HG03045 (cell line): Measurements from ENCODE around the gene COL20A1.

Experiments used
- ATAC-seq: cut with Tn5 transposase; IDR thresholded peaks from one replicate; pipeline ENCODE4 v1.9.1; 2021; ENCODE audit warnings: mild to moderate bottlenecking, moderate library complexity; ENCODE audit not compliant: unreplicated experiment

Gene COL20A1

DNA sequence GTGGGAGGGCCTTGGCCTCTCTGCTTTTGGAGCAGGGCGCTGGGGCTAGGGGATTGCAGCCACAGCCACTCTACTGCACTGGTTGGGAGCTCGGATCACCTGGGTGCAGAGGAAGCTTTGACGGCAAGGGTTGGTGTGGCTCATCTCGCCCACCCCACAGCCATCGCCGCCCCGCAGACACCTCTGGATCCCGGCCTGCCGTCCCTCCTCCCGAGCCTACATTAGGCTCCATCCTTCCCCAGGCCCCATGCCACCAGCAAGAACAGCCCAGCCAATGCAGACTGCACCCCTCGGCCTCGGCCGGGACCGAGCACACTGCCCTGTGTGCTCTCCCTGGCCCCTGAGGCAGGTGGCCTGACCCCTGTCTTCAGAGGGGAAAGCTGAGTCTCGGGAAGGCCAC, 32.5 kb upstream of the COL20A1 start:
- no peak for ATAC-seq

DNA sequence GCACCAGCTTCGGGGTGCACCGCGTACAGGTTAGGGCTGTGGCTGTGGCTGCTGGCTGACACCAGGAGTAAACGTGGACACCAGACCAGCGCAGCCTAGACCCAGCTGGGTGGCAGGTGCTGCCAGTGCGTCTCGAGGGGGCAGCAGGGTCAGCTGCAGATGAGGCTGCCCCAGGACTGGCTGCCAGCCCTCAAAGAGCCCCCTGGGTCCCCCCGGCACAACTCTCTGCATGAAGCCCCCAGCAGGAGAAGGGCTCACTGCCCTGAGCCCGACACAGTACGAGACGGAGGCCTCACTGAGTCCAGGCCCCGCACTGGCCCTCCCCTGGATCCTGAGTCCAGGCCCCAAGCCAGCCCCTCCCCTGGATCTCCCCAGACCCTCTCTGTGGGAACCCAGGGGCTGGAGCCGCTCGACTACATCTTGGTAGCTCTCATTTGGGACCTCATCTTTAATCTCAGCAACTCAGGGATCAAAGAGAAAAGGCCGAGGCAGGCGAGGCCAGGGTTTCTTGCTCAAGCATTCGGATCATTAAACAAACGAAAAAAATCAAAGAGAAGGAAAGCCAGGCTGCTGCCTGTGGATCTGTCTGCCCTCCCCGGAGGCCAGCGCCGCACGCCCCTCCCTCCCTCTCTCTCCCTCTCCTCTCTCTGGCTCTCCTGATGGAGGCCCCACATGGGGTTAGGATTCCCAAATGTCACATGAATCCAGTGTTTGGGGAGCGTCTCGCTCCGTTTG, 31.8 kb upstream of the COL20A1 start:
- no peak for ATAC-seq

DNA sequence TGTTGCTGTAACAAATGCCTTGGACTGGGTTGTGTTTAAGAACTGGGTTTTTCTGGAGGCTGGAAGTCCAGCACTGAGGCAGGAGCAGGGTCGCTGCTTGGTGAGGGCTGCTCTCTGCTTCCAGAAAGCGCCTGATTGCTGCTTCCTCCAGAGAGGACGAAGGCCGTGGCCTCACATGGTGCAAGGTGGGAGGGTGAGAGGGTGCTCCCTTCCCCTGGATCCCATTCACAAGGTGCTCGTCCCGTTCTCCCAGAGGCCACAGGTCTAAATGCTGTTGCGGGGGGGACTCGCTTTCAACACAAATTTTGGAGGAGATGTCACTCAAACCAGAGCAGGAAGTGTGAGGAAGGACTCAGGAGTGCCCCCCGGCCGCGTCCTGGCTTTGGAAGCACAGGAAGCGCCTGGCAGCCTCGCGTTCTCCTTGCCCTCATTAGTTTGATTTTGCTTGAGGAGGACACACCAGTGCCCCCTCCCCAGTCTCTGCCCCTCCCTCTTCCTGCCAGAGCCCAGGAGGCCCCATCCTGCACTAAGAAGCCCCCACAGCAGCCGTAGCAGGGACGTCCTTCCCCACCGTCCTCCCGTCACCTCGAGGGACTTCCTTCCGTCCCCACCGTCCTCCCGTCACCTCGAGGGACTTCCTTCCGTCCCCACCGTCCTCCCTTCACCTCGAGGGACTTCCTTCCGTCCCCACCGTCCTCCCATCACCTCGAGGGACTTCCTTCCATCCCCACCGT, 31.0 kb upstream of the COL20A1 start:
- ATAC-seq = no peak

DNA sequence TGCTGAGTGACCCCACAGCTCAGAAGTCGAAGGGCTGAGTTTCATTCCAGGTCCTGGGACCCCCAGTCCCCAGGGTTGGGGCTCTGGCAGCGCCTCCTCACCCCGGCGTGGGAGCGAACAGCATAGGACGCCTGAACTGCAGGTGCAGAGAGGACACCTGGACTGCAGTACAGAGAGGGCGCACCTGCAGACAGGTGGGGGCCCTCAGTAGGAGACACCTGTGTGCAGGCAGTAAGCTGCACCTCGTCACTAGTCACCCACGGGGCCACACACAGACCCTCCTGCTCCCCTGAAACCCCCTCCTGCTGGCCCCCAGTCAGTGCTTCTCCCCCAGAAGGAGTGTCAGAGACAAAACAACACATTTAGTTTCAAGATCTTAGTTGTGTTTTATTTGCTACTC, 30.1 kb upstream of the COL20A1 start:
- ATAC-seq = no peak

DNA sequence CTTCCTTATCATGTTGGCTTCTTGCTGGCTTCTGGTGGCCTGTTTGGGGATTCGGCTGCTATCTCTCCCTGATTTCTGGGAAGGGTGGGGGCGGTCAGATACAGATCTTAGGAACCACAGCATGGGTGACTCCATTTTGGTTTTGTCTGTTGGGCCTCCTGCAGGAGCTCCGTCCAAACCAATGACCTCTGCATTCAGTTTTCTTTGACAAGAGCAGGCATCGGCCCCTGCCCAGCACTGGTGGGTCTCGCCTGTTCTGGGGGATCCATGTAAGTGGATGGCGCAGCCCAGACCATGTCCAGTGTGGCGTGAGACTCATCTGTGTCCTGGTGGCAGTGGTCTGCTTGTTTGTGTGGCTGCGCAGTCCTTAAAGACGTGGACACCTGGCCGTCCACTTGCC, 29.0 kb upstream of the COL20A1 start:
- ATAC-seq = no peak

DNA sequence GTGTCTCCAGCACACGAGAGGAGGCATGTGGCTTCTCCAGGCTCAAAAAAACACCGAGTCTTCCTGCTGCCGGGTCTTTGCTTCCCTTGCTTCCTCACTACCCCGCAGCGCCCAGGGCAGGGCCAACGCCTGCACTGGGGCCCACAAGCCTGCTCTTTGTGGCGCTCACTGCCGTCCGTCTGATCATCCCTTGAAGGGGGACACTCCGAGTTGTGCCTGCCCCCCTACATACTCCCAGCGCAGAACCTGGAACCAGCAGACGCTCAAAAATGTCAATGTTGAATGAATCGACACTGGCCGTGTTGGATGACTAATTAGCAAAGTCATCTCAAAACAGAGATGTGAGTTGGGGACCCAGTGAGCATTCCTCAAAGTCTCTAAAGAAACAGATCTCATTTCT, 28.5 kb upstream of the COL20A1 start:
- no peak for ATAC-seq

DNA sequence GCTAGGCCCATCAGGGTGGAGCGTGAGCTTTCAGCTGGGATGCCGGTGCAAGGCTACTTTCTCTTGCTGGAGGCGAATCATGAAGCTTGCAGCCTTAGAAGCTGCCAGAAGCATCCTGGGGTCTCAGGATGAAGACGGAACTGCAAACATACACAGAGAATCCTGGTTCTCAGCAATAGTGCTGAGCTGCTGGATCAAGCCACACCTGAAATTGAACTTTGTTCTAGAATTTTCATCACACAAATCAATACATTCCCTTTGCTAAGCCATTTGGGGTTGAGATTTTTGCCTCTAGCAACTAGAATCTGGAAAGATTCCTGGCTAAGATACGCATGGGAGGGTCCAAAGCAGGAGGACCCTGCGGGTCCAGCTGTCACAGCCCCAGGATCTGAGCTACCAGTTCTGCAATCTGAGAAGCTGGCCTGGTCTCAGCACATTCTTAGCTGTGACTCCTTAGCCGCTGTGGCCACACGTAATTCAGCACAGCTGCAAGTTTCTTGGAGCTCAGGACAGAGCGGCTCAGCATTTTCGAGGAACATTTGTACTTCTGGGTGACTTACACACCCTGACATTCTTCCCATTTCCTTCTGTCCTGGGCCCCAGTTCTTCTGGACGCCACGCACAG, 27.0 kb upstream of the COL20A1 start:
- no peak for ATAC-seq

DNA sequence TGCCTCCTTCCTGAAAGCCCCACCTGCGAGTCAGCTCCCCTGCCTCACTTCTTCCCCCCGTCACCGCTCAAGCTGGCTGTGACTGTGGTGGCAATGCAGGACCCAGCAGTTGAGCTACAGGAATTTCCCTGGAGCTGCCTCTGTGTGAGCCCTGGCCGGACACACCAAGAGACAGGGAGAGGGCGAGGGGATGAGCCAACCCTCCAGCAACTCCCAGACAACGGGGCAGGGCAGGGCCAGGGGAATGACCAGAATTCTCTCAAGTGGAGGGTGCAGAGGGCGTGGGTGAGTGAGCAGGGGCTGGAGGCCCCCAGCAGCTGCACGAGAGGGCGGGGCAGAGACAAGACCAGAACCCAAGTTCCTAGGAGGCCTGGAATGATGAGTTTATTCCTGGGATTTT, 25.3 kb upstream of the COL20A1 start:
- no peak for ATAC-seq

DNA sequence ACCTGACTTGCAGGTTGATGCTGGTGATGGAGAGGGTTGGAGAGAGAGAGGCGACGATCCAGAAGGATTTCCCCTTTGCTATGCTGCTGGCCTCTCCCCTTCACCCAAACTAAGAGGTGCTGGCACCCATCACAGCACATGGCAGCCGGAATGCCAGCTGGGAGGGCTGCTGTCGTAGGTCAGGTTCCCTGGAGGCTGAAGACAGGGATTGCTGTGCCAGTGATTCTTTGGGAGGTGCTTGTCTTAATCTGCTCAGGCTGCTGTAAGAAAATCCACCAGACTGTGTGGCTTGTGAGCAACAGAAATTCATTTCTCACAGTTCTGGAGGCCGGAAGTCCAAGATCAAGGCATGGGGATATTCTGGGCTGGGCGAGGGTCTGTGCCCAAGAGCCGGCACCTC, 24.7 kb upstream of the COL20A1 start:
- ATAC-seq = no peak

DNA sequence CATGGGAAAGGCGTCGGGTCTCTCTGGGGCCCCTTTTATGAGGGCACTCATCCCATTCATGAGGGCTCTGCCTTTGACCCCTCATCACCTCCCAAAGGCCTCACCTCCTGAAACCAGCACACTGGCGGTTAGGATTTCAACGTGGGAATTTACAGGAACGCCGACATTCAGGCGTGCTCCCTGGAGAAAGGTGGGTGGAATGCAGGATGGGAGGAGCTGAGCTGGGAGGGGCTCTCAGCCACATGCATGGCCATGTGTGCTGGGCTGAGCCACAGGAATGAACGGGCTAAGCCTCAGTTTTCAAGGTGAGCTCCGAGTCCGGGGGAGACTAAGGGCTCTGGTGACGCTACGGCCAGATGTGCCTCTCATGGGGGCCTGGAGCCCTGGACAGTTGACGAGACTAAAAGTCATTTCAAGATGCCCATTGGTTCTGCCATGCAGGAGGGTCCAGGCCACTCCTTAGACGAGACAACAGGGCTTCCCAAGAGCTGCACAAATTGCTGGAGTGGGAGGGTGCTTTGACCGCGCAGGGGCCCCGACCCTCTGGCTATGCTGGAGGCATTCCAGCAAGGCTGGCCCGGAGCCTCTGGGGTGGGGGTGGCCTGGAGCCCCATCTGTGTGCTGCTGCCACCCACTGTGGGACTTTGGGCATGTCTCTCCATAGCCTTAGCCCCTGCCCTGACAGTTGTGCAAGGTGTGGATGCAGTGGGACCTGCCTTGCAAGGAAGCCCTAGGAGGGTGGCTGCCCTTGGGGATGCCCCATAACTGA, 24.1 kb upstream of the COL20A1 start:
- no peak for ATAC-seq

DNA sequence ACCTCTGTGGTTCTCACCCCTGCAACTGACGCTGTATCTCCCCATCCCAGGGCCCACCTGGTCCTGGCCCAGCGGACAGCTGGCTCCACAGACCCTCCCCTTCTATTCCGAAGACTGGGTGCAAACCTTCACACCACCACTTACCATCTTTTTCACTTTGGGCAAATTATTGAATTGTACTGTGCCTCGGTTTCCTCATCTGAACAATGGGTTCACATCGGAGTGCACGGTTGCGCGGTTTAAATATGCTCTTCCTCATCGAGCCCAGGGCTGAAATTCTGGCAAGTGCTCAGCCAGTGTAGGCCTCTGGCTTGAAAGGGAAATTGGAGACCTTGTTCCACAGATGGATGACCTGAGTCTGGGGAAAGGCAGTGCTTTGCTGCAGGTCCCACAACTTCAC, 23.3 kb upstream of the COL20A1 start:
- no peak for ATAC-seq

DNA sequence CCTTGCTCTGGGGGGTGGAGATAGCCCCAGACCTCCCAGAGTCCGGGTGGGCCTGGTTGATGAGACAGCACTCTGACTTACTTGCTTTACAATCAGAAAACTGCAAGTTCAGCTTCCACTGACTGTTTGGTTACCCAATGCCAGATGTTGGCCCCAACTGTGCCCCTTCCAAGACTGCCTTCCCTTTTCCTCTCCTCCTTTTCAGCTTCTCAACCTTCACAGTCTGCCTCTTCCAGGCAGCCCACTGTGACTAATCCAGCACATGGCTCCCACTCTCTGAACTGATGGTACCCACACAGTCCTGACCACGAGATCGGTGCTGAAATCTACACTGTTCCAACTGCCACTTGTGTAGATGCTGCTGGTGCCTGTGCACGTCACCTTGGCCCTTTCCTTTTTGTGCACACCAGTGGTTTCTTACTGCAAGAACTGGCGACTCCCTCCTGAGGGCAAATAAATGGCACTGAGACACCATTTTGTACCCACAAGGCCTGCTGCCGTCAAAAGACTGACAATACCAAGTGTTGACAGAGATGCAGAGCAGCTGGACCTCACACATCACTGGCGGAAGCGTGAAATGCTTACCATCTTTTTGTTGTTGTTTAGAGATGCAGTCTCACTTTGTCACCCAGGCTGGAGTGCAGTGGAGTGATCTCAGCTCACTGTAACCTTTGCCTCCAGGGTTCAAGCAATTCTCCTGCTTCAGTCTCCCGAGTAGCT, 22.2 kb upstream of the COL20A1 start:
- ATAC-seq = no peak

DNA sequence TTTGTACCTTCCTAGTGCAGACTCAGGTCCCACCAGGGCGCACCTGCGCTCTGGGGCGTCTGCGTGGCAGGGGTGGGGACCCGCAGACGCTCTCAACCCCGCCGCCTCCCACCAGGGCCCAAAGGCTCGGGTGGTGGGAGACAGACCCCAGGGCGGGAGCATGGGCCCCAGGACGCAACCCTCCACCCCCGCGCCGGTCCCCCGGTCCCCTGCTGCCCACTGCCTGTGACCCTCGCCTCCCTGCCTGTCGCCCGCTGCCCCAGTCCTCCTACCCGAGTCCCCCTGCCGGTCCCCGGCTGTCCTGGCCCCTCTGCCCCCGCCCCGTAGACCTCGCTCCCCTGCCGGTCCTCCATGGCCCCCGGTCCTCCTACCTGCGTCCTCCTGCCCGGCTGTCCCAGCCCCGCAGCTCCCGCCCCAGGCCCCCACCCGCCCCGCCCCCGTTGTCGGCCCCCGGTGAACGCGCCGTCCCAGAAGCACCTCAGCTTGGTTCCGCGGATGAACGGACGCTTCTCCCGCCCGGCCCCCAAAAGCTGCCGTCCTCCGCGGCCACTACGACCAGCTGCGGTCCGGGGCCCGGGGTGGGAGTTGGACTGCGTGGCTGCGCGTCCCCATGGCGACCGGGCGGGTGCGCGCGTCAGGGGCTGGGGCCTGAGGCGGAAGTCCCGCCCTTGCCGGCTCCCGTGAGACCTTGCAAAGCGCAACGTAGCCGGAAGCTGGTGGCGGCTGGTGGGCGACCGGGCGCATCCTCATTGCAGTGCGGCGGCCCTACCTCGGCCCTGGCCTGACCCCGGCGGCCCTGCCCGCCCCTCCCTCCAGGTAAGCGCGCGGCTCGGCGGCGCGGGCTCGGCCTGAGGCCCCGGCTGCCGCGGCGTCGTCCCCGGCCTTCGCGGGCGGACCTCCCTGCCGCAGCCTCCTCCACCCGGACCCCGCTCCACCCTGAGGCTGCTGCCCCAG, 20.6 kb upstream of the COL20A1 start, which contains the start of gene ARFGAP1:
ARFGAP1 (plus strand) TSS at position 709 of the 954 bp plus-strand sequence. CDS start 2,768 bp downstream, outside the sequence.
- peak; percentile 84 for ATAC-seq

DNA sequence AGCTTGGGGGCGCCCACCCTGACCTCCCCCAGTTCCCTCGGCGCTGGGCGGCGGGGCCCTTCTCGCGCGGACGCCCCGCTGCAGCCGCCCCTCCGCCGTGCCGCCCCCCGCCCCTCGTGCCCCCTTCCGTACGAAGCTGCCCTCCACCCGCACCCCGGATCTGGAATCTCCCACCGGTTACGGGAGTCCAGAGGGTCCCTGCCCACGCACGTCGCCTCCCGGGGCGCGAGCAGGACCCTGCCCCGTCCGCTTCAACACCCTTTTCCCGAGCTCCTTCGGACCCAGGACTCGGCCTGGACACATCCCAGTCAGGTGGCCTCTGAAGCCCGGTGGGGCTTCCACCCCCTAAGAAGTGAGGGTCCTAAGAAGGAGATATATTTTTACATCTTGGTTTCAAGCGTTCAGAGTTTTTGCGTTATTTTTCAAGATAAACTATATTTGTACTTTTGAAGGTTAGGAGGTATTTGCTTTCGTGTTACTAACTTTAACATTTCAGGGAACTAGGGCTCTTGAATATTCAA, 19.9 kb upstream of the COL20A1 start:
- peak; percentile 12 for ATAC-seq

DNA sequence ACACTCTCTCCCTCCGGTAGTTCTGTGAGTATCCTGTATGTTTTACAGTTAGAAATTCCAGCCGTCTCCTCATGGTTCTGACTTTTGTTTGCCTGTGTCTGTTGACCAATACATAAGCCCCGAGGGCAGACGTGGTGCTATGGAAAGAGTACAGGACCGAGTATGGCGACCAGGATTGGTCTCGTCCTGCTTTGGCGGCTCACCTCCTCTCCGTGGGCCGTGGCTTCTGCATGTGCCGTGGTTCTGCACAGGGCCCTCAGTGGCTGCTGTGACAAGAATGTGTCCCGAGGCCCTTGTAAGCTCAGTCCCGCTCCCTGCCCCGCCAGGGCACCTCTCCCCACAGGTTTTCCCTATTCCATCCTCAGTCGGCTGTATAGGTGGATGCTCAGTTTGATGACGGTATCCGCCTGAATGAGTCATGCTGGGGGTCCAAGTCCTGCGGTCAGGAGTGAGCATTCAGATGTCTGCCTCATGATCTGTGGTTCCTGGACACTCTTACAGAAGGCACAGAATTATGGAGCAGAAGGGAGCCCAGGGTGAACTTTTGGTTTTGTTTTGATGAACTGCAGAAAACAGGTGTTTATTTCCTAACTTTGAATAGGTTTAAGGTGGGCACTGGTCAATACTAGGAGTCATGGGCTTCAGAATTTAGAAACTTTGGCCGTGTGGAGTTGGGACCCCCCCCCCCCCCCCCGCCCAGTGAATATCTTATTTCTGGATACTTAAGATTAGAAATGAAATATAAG, 19.2 kb upstream of the COL20A1 start:
- no peak for ATAC-seq

DNA sequence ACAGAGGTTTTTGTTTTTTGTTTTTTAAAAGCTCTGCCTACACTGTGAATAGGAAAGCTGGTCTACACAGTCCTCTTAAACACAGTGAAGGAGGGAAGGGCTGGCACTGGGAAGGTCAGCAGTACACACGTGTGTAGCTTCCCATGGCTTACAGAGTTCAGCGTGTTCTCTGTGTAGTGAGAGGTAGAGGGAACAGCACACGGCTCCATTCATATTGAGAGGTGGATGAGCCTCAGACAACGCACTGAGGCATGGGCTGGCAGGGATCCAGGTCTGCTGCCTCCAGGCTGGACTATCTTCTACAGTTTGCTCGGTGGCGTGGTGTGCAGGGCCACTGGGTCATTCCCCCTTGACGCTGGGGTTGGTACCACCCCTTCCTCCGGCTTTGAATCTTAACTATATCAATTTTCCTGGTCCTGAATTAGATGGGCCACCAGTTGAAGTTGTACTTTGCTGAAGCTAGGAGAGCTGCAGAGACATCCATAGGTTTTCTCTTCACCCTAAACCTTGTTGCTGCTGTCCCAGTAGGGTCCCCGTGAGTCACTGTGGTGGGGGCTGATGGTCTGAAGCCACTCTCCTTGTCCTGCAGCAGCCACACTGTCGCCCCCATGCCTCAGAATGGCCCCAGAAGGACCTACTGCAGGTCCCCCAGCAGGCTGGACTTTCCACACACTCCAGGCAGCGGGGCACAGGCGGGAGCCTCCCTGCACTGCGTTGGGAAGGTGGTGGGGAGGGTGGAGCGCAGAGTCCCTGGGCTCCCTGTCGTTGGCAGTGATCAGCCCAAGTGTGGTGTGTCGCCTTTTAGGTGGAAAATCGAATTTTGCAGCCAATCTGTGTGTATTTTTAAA, 18.4 kb upstream of the COL20A1 start:
- no peak for ATAC-seq

DNA sequence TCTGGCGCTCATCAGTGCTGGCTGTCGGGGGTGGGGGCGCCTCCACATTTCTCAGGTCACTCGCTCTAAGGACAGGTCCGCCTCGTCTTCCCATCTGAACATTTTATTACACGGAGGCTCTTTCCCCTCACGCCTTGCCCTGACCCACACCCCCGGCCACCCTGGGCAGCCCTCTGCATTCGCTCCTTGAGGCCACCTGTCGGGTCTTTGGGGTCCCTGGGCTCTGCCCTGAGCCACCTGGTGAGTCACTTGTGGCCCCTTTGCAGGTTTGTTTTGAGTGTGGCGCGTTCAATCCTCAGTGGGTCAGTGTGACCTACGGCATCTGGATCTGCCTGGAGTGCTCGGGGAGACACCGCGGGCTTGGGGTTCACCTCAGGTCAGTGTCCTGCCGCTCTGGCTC, 17.2 kb upstream of the COL20A1 start:
- no peak for ATAC-seq

DNA sequence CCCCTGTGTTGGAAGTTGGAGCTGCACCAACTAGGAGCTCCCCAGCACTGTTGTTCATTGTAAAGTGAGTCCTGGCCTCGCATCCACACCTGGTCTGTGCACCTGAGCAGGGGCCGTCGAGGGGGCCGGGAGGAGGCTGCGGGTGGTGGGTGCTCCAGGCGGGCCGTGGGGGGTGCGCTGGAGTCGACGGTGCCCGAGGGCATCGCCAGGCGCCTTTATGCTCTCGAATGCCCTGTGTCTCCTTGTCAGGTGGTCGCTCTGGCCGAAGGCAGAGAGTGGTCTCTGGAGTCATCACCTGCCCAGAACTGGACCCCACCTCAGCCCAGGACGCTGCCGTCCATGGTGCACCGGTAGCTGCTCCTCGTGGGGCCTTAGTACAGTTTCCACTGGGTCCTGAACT, 16.0 kb upstream of the COL20A1 start:
- ATAC-seq = no peak
